HL-60/S4 treated with retinoic acid at 250 ng/mL for 4 days and 3 days (cell line): Measurements from ENCODE around the gene MRPL41.
"Not testable (repeated sequence)": the region's sequence is repeated elsewhere in the genome, so short reads cannot be mapped to it uniquely, and the experiment has no call there.

Experiments used
- in situ Hi-C: fragments of 300-500 bp; cut with MboI; formaldehyde crosslinking; loops from 2 replicates; pipeline ENCODE4 v1.7.0; 2022; ENCODE audit warnings: low sequenced_read_pairs

Gene MRPL41

GRCh38 chr9:137551264-137552021, at the start of gene MRPL41:
TSS of gene MRPL41 (plus strand) at chr9:137551879. CDS start at chr9:137552082, 203 bp downstream.
- in situ Hi-C loops: no loop called here

GRCh38 chr9:137502008-137502911, 49.4 kb upstream of the MRPL41 start:
- in situ Hi-C loops: no loop called here

- in situ Hi-C loops: no loop called here
Measured at GRCh38 chr9:137504432-137504777, 47.3 kb upstream of the MRPL41 start.

DNA sequence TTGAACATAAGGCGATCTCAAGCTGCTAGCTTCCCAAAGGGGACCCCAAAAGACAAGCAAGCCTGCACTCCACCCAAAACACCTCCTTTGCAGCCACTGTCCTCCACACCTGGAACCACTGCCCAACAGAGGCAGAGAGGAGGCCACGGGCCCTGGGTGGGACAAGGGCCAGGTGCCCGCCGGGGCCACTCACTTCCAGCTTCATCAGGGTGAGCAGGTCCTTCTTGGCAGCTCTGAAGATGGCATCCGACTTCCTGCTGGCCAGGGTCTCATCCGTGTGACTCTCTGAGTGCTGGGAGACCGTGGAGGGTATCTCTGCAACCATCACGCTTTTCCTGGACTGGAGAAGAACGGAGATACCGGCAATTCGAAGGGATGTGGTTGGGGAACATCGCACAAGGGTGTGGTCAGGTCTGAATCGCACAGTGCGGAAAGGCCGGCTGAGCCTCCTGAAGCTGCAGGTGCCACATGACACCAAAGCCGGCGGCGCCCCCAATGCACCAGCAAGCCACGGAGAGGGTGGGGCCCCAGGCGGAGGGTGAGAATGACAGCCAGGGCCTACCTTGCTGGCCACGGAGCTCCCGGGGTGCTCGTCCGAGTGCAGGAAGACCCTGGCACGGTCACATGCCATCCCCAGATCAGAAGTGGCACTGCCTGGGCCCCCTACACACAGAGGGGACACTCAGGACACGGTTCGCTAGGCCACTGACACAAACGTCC, 46.1 kb upstream of the MRPL41 start:
- in situ Hi-C loops: no loop called here

- in situ Hi-C loops: no loop called here
Measured at GRCh38 chr9:137506274-137506673, 45.4 kb upstream of the MRPL41 start.

- in situ Hi-C loops: no loop called here
Measured at GRCh38 chr9:137506702-137507171, 44.9 kb upstream of the MRPL41 start.

GRCh38 chr9:137509198-137509597, 42.5 kb upstream of the MRPL41 start:
- in situ Hi-C loops: no loop called here

GRCh38 chr9:137511126-137511525, 40.6 kb upstream of the MRPL41 start:
- in situ Hi-C loops: not testable (repeated sequence)

DNA sequence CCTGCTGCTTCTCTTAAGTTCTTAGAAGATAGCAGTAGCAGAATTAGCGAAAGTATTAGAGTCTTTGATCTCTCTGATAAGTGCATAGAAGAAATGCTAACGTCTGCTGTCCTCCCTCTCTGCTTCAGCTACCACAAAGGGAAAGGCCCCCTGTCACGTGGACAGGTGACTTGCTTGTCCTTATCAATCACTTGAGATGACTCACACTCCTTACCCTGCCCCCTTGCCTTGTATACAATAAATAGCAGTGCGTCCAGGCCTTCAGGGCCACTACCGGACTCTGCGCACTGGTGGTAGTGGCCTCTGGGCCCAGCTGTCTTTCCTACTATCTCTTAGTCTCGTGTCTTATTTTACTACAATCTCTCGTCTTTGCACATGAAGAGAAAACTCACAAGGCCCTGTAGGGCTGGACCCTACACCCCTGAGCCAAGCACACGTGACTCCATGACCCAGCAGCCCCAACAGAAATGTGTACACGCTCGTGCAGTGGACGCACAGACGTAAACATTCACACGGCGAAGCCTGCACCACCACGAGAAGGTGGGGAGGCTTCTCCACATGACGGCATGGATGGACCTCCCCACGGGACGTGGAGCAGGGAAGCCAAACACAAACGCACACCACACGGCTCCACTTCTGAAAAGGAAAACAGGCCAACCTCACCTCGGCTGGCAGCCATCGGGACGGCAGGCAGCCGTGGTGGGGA, 39.8 kb upstream of the MRPL41 start:
- in situ Hi-C loops: no loop called here

- in situ Hi-C loops: not testable (repeated sequence)
Measured at GRCh38 chr9:137513136-137513535, 38.5 kb upstream of the MRPL41 start.

GRCh38 chr9:137513801-137514570, 37.7 kb upstream of the MRPL41 start:
- in situ Hi-C loops: not testable (repeated sequence)

DNA sequence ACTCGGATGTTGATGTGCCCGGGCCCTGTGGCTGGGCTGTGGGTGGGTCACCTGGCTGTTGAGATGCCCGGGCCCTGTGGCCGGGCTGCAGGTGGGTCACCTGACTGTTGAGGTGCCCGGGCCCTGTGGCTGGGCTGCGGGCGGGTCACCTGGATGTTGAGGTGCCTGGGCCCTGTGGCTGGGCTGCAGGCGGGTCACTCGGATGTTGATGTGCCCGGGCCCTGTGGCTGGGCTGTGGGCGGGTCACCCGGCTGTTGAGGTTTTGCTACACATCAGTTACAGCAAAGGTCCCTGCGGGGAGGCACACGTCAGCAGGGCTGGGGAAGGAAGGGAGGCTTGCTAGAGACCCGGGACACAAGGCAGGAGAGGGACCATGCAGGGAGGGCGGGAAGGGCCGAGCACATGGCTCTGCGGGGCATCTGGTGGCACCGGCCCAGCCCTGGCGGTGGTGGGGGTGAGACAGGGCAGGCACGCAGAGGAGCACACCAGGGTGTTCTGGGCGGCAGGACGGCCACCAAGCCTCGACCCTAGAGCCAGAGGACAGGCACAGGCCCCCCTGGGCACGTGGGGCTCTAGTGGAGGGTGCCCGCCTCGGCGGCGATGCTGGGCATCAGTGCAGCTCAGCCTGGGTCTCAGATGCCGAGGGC, 36.9 kb upstream of the MRPL41 start:
- in situ Hi-C loops: no loop called here

GRCh38 chr9:137515338-137515724, 36.3 kb upstream of the MRPL41 start:
- in situ Hi-C loops: no loop called here

GRCh38 chr9:137516144-137516917, 35.3 kb upstream of the MRPL41 start:
- in situ Hi-C loops: no loop called here

DNA sequence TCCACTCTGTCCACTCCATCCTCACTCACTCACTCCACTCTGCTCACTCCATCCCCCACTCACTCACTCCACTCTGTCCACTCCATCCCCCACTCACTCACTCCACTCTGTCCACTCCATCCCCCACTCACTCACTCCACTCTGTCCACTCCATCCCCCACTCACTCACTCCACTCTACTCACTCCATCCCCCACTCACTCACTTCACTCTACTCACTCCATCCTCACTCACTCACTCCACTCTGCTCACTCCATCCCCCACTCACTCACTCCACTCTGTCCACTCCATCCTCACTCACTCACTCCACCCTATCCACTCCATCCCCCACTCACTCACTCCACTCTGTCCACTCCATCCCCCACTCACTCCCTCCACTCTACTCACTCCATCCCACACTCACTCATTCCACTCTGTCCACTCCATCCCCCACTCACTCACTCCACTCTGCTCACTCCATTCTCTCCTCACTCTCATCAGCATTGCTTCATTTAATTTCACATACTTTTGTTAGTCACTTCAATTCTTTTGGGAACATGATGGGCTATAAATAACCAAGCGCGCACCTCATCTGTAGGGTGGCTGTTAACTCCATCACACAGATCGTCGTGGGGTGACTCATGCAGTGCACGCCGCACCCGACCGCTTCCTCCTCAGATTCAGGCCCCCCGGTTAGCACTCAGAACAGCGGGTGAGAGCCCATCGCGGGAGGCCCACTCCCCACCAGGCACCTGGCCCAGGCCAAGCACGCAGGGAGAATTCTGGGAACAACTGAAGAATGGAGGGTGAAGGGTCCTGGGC, 32.8 kb upstream of the MRPL41 start:
- in situ Hi-C loops: not testable (repeated sequence)

GRCh38 chr9:137519553-137519952, 32.1 kb upstream of the MRPL41 start:
- in situ Hi-C loops: no loop called here

GRCh38 chr9:137520614-137521404, 30.9 kb upstream of the MRPL41 start:
- in situ Hi-C loops: no loop called here
